Posterior cingulate gyrus (tissue), 11 donors: Measurements from ENCODE around the gene NCAPH2.
"Not testable (repeated sequence)": the region's sequence is repeated elsewhere in the genome, so short reads cannot be mapped to it uniquely, and the experiment has no call there.

Experiments
- DNase-seq, 10 donors: peaks; one replicate each; pipeline versions ENCODE4 v3.0.0 to v3.0.0-alpha.2; 2020 to 2021; ENCODE audit warnings: mixed read lengths in 3 of 10
- intact Hi-C: fragments of 100-400 bp; cut with DNase I; formaldehyde crosslinking; loops from one replicate; pipeline ENCODE4 v1.15.1; 2023

Gene NCAPH2

GRCh38 chr22:50508897-50509296, 873 bp downstream of the NCAPH2 start:
- DNase-seq: no peak
- intact Hi-C loops: loop anchor here (2.0 to 10.0 kb wide), 3 partner anchors 16 to 264 kb away; partner anchors contain the start of genes PPP6R2, SCO2 and TUBGCP6

GRCh38 chr22:50513175-50513574, 5.2 kb downstream of the NCAPH2 start:
- intact Hi-C loops: no loop called here
- DNase-seq: no peak

GRCh38 chr22:50516068-50516467, 8.0 kb downstream of the NCAPH2 start:
- no peak for DNase-seq
- intact Hi-C loops: no loop called here

GRCh38 chr22:50516891-50517290, 8.9 kb downstream of the NCAPH2 start:
- DNase-seq: no peak

GRCh38 chr22:50517495-50518260, 9.7 kb downstream of the NCAPH2 start:
- intact Hi-C loops: no loop called here

More at GRCh38 chr22:50516891-50517290, 8.9 kb downstream of the NCAPH2 start:
- intact Hi-C loops: no loop called here

GRCh38 chr22:50518606-50519005, 10.6 kb downstream of the NCAPH2 start:
- intact Hi-C loops: no loop called here
- DNase-seq: no peak

More at GRCh38 chr22:50517495-50518260, 9.7 kb downstream of the NCAPH2 start:
- DNase-seq: no peak

- no peak for DNase-seq
- intact Hi-C loops: no loop called here
Measured at GRCh38 chr22:50519151-50519550, 11.1 kb downstream of the NCAPH2 start.

- intact Hi-C loops, DNase-seq: not testable (repeated sequence)
Measured at GRCh38 chr22:50520184-50520583, 12.2 kb downstream of the NCAPH2 start.

- intact Hi-C loops: no loop called here
- peak in 1 of 10 donors; percentile 80 for DNase-seq
Measured at GRCh38 chr22:50520826-50521453, 12.9 kb downstream of the NCAPH2 start.

GRCh38 chr22:50521710-50522109, 13.7 kb downstream of the NCAPH2 start:
- DNase-seq: no peak
- intact Hi-C loops: no loop called here

- DNase-seq: no peak
- intact Hi-C loops: no loop called here
Measured at GRCh38 chr22:50522208-50522805, 14.3 kb downstream of the NCAPH2 start.

- intact Hi-C loops: no loop called here
- DNase-seq: peak in 1 of 10 donors; percentile 82
Measured at GRCh38 chr22:50522806-50523438, 14.9 kb downstream of the NCAPH2 start.

GRCh38 chr22:50523458-50523805, 15.4 kb downstream of the NCAPH2 start:
- intact Hi-C loops: no loop called here
- peak in 1 of 10 donors; percentile 82 for DNase-seq

GRCh38 chr22:50523806-50524675, 16.0 kb downstream of the NCAPH2 start:
- intact Hi-C loops: loop anchor here (2.0 kb wide), 1 partner anchor 15 kb away; the partner anchor contains the start of gene NCAPH2
- peak in 2 of 10 donors; percentile 68 to 75 for DNase-seq

- intact Hi-C loops: loop anchor here (1.0 to 2.0 kb wide), 2 partner anchors 16 to 58 kb away; partner anchors contain the start of genes CHKB and NCAPH2
- DNase-seq: no peak
Measured at GRCh38 chr22:50524676-50525103, 16.7 kb downstream of the NCAPH2 start.

GRCh38 chr22:50525104-50525857, 17.3 kb downstream of the NCAPH2 start, which contains the start of gene SCO2:
Gene SCO2 (minus strand): TSS chr22:50525598. CDS start chr22:50524411, 1,187 bp downstream.
- peak; percentile 90 to 99 (median 92) for DNase-seq
- intact Hi-C loops: loop anchor here (1.0 to 2.0 kb wide), 2 partner anchors 16 to 57 kb away; partner anchors contain the start of genes CHKB and NCAPH2

GRCh38 chr22:50525858-50526107, 17.8 kb downstream of the NCAPH2 start:
- DNase-seq: peak in 4 of 10 donors; percentile 64 to 91 (median 66)
- intact Hi-C loops: loop anchor here (1.0 to 2.0 kb wide), 3 partner anchors 17 to 57 kb away; partner anchors contain the start of genes CHKB, NCAPH2 and SYCE3

GRCh38 chr22:50526108-50526833, 18.2 kb downstream of the NCAPH2 start:
- DNase-seq: peak in 8 of 10 donors; percentile 47 to 95 (median 68)
- intact Hi-C loops: loop anchor here (2.0 kb wide), 1 partner anchor 37 kb away; the partner anchor contains the start of gene SYCE3
